ENCODE results near the gene PLPPR3. TPM values are rescaled to one million over a fixed set of nuclear protein-coding genes. Genes with fewer than 3 reads are reported as not detected.

Gene PLPPR3
- total and polyA plus RNA-seq, 4 donors: 3.1 TPM; not detected in 3

DNA sequence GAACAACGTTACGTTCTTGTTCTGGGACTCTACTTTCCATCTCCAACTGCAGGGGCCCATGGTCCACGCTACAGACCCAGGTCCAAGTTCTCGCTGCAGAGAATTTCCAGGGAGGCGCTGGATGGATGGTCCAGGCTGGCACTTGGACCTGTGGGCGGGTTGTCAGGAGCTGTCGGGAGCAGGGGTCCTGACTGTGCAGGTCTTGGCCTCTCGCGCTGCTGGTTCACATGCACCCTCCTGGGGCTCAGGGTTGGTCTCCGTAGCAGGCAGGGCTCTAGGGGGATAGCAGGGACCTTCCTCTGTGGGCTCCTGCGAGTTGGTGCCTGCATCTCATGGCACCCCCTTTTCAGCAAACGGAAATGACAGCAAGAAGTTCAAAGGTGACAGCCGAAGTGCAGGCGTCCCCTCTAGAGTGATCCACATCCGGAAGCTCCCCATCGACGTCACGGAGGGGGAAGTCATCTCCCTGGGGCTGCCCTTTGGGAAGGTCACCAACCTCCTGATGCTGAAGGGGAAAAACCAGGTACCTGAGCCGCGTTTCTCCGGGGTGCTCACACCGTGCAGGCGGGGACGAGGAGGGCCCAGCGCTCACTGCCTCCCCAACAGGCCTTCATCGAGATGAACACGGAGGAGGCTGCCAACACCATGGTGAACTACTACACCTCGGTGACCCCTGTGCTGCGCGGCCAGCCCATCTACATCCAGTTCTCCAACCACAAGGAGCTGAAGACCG is 17.9 kb downstream of the PLPPR3 start:
- no peak overlapping the region for H3K9ac ChIP-seq (ENCODE audit: low read depth in 1 of 2, low read length in 2 of 2)
- no peak overlapping the region for H3K4me3 ChIP-seq (ENCODE audit: low read depth in 1 of 3, low read length in 3 of 3)
- 83% methylated on average over 31 of the region's 31 CpGs for whole genome bisulfite sequencing
- no peak overlapping the region for H3K27ac ChIP-seq (ENCODE audit: low read depth in 1 of 2, low read length in 2 of 2)
- DNase-seq (ENCODE audit: low spot score): no peak
- peaks cover 24 to 53% (median 43%) of the 10 kb centered on the region in 4 donors for H3K36me3 ChIP-seq (ENCODE audit: control insufficient read depth in 4 of 4, insufficient read depth in 3 of 4, low read depth in 1 of 4, low read length in 3 of 4)
- no peak for TF ChIP-seq RXRA (IDR thresholded peaks at IDR 0.05)
- TF ChIP-seq NR2F2 (IDR thresholded peaks at IDR 0.05): peak; percentile 68
- H3K27me3 ChIP-seq (ENCODE audit: control insufficient read depth in 4 of 4, insufficient read depth in 4 of 4, low read length in 3 of 4): no peaks in the 10 kb centered on the region
- no peaks in the 10 kb centered on the region for H3K9me3 ChIP-seq (ENCODE audit: control insufficient read depth in 4 of 4, low read length in 3 of 4)
- H3K4me1 ChIP-seq (ENCODE audit: control insufficient read depth in 4 of 4, insufficient read depth in 4 of 4, low read length in 3 of 4): peaks cover 11 to 41% (median 34%) of the 10 kb centered on the region in 4 donors

- TF ChIP-seq, protein P1, sequence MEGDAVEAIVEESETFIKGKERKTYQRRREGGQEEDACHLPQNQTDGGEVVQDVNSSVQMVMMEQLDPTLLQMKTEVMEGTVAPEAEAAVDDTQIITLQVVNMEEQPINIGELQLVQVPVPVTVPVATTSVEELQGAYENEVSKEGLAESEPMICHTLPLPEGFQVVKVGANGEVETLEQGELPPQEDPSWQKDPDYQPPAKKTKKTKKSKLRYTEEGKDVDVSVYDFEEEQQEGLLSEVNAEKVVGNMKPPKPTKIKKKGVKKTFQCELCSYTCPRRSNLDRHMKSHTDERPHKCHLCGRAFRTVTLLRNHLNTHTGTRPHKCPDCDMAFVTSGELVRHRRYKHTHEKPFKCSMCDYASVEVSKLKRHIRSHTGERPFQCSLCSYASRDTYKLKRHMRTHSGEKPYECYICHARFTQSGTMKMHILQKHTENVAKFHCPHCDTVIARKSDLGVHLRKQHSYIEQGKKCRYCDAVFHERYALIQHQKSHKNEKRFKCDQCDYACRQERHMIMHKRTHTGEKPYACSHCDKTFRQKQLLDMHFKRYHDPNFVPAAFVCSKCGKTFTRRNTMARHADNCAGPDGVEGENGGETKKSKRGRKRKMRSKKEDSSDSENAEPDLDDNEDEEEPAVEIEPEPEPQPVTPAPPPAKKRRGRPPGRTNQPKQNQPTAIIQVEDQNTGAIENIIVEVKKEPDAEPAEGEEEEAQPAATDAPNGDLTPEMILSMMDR (IDR thresholded peaks at IDR 0.05; ENCODE audit: low read depth, low read length, missing input control): no peak
- TF ChIP-seq, protein P2, sequence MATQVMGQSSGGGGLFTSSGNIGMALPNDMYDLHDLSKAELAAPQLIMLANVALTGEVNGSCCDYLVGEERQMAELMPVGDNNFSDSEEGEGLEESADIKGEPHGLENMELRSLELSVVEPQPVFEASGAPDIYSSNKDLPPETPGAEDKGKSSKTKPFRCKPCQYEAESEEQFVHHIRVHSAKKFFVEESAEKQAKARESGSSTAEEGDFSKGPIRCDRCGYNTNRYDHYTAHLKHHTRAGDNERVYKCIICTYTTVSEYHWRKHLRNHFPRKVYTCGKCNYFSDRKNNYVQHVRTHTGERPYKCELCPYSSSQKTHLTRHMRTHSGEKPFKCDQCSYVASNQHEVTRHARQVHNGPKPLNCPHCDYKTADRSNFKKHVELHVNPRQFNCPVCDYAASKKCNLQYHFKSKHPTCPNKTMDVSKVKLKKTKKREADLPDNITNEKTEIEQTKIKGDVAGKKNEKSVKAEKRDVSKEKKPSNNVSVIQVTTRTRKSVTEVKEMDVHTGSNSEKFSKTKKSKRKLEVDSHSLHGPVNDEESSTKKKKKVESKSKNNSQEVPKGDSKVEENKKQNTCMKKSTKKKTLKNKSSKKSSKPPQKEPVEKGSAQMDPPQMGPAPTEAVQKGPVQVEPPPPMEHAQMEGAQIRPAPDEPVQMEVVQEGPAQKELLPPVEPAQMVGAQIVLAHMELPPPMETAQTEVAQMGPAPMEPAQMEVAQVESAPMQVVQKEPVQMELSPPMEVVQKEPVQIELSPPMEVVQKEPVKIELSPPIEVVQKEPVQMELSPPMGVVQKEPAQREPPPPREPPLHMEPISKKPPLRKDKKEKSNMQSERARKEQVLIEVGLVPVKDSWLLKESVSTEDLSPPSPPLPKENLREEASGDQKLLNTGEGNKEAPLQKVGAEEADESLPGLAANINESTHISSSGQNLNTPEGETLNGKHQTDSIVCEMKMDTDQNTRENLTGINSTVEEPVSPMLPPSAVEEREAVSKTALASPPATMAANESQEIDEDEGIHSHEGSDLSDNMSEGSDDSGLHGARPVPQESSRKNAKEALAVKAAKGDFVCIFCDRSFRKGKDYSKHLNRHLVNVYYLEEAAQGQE (IDR thresholded peaks at IDR 0.05): no peak
- TF ChIP-seq TAF1 (conservative IDR thresholded peaks at IDR 0.05) (no peak), JUND (IDR thresholded peaks at IDR 0.05) (no peak), SP1 (IDR thresholded peaks at IDR 0.05) (no peak), ZBTB33 (IDR thresholded peaks at IDR 0.05) (no peak), RAD21 (IDR thresholded peaks at IDR 0.05) (no peak), FOXA1 (IDR thresholded peaks at IDR 0.05) (no peak), FOXA2 (IDR thresholded peaks at IDR 0.05) (no peak), YY1 (IDR thresholded peaks at IDR 0.05) (no peak), EGR1 (IDR thresholded peaks at IDR 0.05; ENCODE audit: low read depth in 2 of 2) (no peak), HNF4G (IDR thresholded peaks at IDR 0.05) (no peak), RXRA (IDR thresholded peaks at IDR 0.05) (no peak)
- TF ChIP-seq, protein P3, sequence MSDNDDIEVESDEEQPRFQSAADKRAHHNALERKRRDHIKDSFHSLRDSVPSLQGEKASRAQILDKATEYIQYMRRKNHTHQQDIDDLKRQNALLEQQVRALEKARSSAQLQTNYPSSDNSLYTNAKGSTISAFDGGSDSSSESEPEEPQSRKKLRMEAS (IDR thresholded peaks at IDR 0.05): no peak
- Histone ChIP-seq H3K4me3 (ENCODE audit: low read depth in 1 of 3, low read length in 3 of 3) (no peak overlapping the region), H3K27ac (ENCODE audit: low read depth in 1 of 2, low read length in 2 of 2) (peak overlapping the region in 1 of 2 donors; percentile 7), H3K9me3 (ENCODE audit: control insufficient read depth in 4 of 4, low read length in 3 of 4) (no peaks in the 10 kb centered on the region), H3K27me3 (ENCODE audit: control insufficient read depth in 4 of 4, insufficient read depth in 4 of 4, low read length in 3 of 4) (no peaks in the 10 kb centered on the region), H3K36me3 (ENCODE audit: control insufficient read depth in 4 of 4, insufficient read depth in 3 of 4, low read depth in 1 of 4, low read length in 3 of 4) (peaks cover 23 to 51% (median 41%) of the 10 kb centered on the region in 4 donors), H3K4me1 (ENCODE audit: control insufficient read depth in 4 of 4, insufficient read depth in 4 of 4, low read length in 3 of 4) (peaks cover 11 to 44% (median 36%) of the 10 kb centered on the region in 4 donors), H3K9ac (ENCODE audit: low read depth in 1 of 2, low read length in 2 of 2) (no peak overlapping the region)
- no peak for DNase-seq (ENCODE audit: low spot score)
- WGBS: 85% methylated on average over 17 of the region's 17 CpGs
These were observed 18.6 kb downstream of the PLPPR3 start for GRCh38 chr19:803099-803561.
